OCI-LY3 (cell line): Measurements from ENCODE around the gene CAV2.

Experiments
- H2AFZ ChIP-seq: fragments of 200-600, 300-600 bp; shearing (Covaris generic); 2 replicates; pipeline ENCODE4 v1.6.0; 2014; ENCODE audit warnings: antibody characterized with exemption, low read depth, low read length
- H3K27ac ChIP-seq: fragments of 200-600, 300-600 bp; sonication (generic); 2 replicates; pipeline ENCODE4 v1.5.1; 2014; ENCODE audit warnings: mild to moderate bottlenecking, low read length, moderate library complexity, mixed read lengths
- H3K27me3 ChIP-seq: fragments of 200-600, 300-600 bp; sonication (generic); 2 replicates; pipeline ENCODE4 v1.6.1; 2014; ENCODE audit warnings: low read depth, low read length, mixed read lengths
- H3K36me3 ChIP-seq: fragments of 200-600, 300-600 bp; sonication (generic); replicated peaks from 2 replicates; pipeline ENCODE3; 2014; ENCODE audit warnings: low read depth, low read length, mixed read lengths
- H3K4me1 ChIP-seq: fragments of 300-600, 200-600 bp; sonication (generic); 2 replicates; pipeline ENCODE4 v1.6.1; 2014; ENCODE audit warnings: low read length, mixed read lengths
- H3K4me2 ChIP-seq: fragments of 200-600, 300-600 bp; sonication (generic); 2 replicates; pipeline ENCODE4 v1.6.1; 2014; ENCODE audit warnings: low read length, mixed read lengths
- H3K4me3 ChIP-seq: fragments of 300-600, 200-600 bp; sonication (generic); 2 replicates; pipeline ENCODE4 v1.5.1; 2014; ENCODE audit warnings: antibody characterized with exemption, mild to moderate bottlenecking, low read length, moderate library complexity
- H3K79me2 ChIP-seq: fragments of 300-600, 200-600 bp; shearing (Covaris generic); 2 replicates; pipeline ENCODE4 v1.6.1; 2014; ENCODE audit warnings: mild to moderate bottlenecking, low read length, mixed read lengths
- H3K9ac ChIP-seq: fragments of 300-600, 200-600 bp; shearing (Covaris generic); 2 replicates; pipeline ENCODE4 v1.6.0; 2014; ENCODE audit warnings: mild to moderate bottlenecking, low read length, moderate library complexity
- H3K9me3 ChIP-seq: fragments of 200-600, 300-600 bp; shearing (Covaris generic); 2 replicates; pipeline ENCODE4 v1.6.1; 2014; ENCODE audit warnings: low read length, mixed read lengths; ENCODE audit not compliant: insufficient read depth
- H4K20me1 ChIP-seq: fragments of 200-600, 300-600 bp; sonication (generic); 2 replicates; pipeline ENCODE4 v1.6.1; 2016; ENCODE audit warnings: low read length, mixed read lengths; ENCODE audit not compliant: insufficient read depth
- EZH2phosphoT487 ChIP-seq: fragments of 200-600 bp; shearing (Covaris generic); IDR thresholded peaks from 2 replicates; pipeline ENCODE4 v1.6.1; 2018; ENCODE audit warnings: antibody characterized with exemption, mixed run types, low read depth
- TF ChIP-seq, protein P1 (sequence below): fragments of 200-600, 300-600 bp; sonication (generic); IDR thresholded peaks from 2 replicates; pipeline ENCODE4 v1.5.1; 2014; ENCODE audit warnings: antibody characterized with exemption, low read length, low read depth

The CAV2 gene

GRCh38 chr7:116552602-116553001, 53.1 kb downstream of the CAV2 start:
- Histone ChIP-seq H4K20me1 (no peaks in the 10 kb centered on the region), H3K27me3 (no peaks in the 10 kb centered on the region), H3K9me3 (no peaks in the 10 kb centered on the region), H3K4me3 (no peak overlapping the region), H3K36me3 (peaks cover 16% of the 10 kb centered on the region), H2AFZ (no peak overlapping the region), H3K27ac (no peak overlapping the region), H3K4me2 (no peak overlapping the region), H3K9ac (no peak overlapping the region), H3K4me1 (peaks cover 34% of the 10 kb centered on the region), H3K79me2 (no peaks in the 10 kb centered on the region)
- TF ChIP-seq, protein P1, sequence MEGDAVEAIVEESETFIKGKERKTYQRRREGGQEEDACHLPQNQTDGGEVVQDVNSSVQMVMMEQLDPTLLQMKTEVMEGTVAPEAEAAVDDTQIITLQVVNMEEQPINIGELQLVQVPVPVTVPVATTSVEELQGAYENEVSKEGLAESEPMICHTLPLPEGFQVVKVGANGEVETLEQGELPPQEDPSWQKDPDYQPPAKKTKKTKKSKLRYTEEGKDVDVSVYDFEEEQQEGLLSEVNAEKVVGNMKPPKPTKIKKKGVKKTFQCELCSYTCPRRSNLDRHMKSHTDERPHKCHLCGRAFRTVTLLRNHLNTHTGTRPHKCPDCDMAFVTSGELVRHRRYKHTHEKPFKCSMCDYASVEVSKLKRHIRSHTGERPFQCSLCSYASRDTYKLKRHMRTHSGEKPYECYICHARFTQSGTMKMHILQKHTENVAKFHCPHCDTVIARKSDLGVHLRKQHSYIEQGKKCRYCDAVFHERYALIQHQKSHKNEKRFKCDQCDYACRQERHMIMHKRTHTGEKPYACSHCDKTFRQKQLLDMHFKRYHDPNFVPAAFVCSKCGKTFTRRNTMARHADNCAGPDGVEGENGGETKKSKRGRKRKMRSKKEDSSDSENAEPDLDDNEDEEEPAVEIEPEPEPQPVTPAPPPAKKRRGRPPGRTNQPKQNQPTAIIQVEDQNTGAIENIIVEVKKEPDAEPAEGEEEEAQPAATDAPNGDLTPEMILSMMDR = no peak
- no peak for TF ChIP-seq EZH2phosphoT487

DNA sequence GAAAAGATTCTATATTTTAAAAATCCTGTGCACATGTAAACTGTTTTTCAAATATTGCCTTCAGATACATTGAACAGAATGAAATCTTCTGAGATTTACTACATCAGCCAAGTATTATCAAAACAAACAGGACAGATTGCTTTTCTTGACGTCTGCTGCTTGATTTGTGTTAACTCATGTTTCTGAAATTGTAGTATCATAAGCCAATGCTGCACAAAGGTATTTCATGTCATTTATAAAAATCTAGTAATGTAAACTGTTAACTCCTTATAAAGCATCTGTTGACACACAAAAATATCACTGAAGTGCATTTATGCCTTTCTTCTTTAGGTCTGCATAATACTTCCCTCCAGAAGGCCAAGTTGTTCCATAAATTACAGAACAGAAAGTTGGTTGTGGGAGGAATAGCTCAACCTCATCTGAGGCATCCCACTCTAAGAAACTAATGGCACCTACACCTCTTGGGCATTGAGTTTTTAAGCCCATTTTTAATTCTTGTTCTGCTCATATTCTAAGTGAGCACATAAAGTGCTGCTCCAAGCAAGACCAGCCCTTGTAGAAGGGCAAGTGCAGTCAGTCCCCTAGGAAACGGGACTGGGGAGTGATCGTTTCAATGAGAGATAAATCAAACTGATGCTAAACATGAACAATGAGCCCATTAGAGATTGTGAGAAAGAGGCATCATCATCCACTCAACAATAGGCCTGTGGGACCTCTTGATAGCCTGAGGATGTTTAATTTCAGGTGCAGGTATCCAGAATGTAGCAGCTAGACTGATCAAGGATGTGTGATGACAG, 53.8 kb downstream of the CAV2 start:
- H3K4me2 ChIP-seq = no peak overlapping the region
- H3K36me3 ChIP-seq = peaks cover 16% of the 10 kb centered on the region
- no peak overlapping the region for H3K4me3 ChIP-seq
- no peaks in the 10 kb centered on the region for H3K79me2 ChIP-seq
- no peak overlapping the region for H2AFZ ChIP-seq
- H3K27ac ChIP-seq = no peak overlapping the region
- TF ChIP-seq, protein P1 = no peak
- TF ChIP-seq EZH2phosphoT487 = no peak
- H3K9me3 ChIP-seq = no peaks in the 10 kb centered on the region
- no peak overlapping the region for H3K9ac ChIP-seq
- peaks cover 27% of the 10 kb centered on the region for H3K4me1 ChIP-seq
- no peaks in the 10 kb centered on the region for H3K27me3 ChIP-seq
- no peaks in the 10 kb centered on the region for H4K20me1 ChIP-seq

DNA sequence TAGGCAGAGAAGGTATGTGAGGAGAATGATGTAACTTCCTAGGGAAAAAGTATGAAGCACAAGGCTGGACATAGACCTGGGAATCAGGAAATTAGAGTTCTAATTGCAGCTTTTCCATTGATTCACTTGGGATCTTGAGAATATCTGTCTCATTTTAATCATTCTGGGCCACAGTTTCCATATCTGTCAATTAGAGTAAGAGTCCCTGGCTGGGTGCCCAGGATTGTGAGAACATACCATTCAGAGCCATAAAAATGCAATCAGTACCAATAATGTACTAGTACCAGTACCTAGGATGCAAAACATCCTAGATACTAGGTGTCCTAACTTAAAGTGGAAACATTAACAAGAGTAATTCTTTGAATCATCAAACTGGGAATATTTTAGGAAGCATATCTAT, 54.9 kb downstream of the CAV2 start:
- Histone ChIP-seq H3K79me2 (no peaks in the 10 kb centered on the region), H4K20me1 (no peaks in the 10 kb centered on the region)

DNA sequence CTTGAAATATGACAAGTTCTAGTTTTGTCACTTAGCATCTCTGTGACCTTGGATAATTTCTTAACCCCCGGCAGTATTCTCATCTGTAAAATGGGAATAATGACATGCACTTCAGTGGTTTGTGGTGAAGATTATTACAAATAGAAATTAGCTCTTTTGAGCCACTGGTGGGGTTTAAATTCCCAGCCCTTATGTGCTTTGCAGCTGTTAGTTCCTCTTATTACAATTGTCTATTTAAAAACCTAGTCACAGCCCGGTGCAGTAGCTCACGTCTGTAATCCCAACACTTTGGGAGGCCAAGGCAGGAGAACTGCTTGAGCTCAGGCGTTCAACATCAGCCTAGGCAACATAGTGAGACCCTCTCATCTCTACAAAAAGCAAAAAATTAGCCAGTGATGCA, 55.4 kb downstream of the CAV2 start:
- H3K36me3 ChIP-seq = peaks cover 27% of the 10 kb centered on the region
- no peak overlapping the region for H3K4me3 ChIP-seq
- no peaks in the 10 kb centered on the region for H3K27me3 ChIP-seq
- H3K79me2 ChIP-seq = no peaks in the 10 kb centered on the region
- no peak overlapping the region for H3K4me2 ChIP-seq
- H3K9me3 ChIP-seq = no peaks in the 10 kb centered on the region
- H3K9ac ChIP-seq = no peak overlapping the region
- no peak overlapping the region for H3K27ac ChIP-seq
- H3K4me1 ChIP-seq = peaks cover 17% of the 10 kb centered on the region
- no peaks in the 10 kb centered on the region for H4K20me1 ChIP-seq
- no peak for TF ChIP-seq EZH2phosphoT487
- TF ChIP-seq, protein P1 = no peak
- H2AFZ ChIP-seq = no peak overlapping the region

More for the DNA sequence above, 54.9 kb downstream of the CAV2 start:
- H3K27me3 ChIP-seq = no peaks in the 10 kb centered on the region
- peaks cover 17% of the 10 kb centered on the region for H3K4me1 ChIP-seq
- H3K36me3 ChIP-seq = peaks cover 22% of the 10 kb centered on the region
- no peak overlapping the region for H3K4me3 ChIP-seq
- H3K9me3 ChIP-seq = no peaks in the 10 kb centered on the region
- H3K9ac ChIP-seq = no peak overlapping the region
- H3K27ac ChIP-seq = no peak overlapping the region
- no peak for TF ChIP-seq EZH2phosphoT487
- TF ChIP-seq, protein P1 = no peak
- no peak overlapping the region for H2AFZ ChIP-seq
- H3K4me2 ChIP-seq = no peak overlapping the region
